CD4-positive, alpha-beta T cell treated with Interleukin-6 for 4 hours (primary cell): ENCODE data around the gene SNRNP25.
"Not testable (repeated sequence)": the region's sequence is repeated elsewhere in the genome, so short reads cannot be mapped to it uniquely, and the experiment has no call there.

Experiments
- DNase-seq: peaks from one replicate; pipeline ENCODE4 v3.0.0-alpha.2; 2020; ENCODE audit warnings: mixed read lengths

SNRNP25 gene

GRCh38 chr16:42069-42457, 11.6 kb upstream of the SNRNP25 start:
- DNase-seq, result no peak

- no peak for DNase-seq
These were observed 10.9 kb upstream of the SNRNP25 start for GRCh38 chr16:42691-43090.

- DNase-seq, result no peak
These were observed 10.3 kb upstream of the SNRNP25 start for GRCh38 chr16:43294-43693.

GRCh38 chr16:44655-45054, 9.0 kb upstream of the SNRNP25 start:
- DNase-seq, result no peak

DNA sequence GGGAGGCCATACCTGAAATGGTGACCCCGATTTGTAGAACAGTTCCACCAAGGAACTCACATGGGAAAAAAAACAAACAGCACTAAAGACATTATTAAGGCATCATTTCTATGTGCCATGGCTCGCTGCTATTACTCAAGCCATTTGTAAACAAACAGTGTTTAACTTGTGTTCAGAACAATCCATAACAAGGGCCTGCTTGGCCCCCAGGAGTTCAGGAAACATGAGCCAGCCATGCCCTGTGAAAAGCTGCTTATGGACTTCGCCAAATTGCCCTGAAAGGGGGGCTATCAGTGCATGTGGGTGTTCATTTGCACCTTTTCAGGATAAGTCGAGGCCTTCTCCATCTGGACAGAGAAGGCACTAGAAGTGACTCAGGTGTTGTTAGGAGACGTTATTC, 8.2 kb upstream of the SNRNP25 start:
- DNase-seq, result no peak

DNA sequence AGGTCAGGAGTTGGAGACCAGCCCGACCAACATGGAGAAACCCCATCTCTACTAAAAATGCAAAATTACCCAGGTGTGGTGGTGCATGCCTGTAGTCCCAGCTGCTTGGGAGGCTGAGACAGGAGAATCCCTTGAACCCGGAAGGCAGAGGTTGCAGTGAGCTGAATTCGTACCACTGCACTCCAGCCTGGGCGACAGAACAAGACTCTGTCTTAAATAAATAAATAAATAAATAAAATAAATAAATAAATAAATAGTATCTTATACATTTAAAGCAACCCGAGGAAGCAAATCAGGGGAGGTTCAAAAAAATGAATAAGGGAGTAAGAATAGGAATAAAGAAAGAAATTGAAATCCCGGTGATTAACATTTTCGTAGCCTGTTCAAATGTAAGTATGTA, 7.1 kb upstream of the SNRNP25 start:
- DNase-seq, result not testable (repeated sequence)

- DNase-seq, result no peak
These were observed 6.4 kb upstream of the SNRNP25 start for GRCh38 chr16:47234-47633.

- DNase-seq, result no peak
These were observed 2.6 kb upstream of the SNRNP25 start for GRCh38 chr16:50769-51591.

DNA sequence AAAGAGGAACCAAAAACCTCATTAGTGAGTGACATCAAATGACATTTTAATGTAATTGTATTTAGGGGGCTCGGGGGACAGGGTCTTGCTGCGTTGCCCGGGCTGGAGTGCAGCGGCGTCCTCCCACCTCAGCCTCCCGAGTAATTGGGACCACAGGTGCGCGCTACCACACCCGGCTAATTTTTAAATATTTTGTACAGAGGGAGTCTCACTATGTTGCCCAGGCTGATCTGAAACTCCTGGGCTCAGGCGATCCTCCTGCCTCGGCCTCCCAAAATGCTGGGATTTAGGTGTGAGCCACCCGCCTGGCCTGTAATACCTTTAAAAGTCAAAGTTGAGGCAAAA, 581 bp downstream of the SNRNP25 start:
- no peak for DNase-seq

- DNase-seq, result no peak
These were observed 2.0 kb downstream of the SNRNP25 start for GRCh38 chr16:55571-56136.

DNA sequence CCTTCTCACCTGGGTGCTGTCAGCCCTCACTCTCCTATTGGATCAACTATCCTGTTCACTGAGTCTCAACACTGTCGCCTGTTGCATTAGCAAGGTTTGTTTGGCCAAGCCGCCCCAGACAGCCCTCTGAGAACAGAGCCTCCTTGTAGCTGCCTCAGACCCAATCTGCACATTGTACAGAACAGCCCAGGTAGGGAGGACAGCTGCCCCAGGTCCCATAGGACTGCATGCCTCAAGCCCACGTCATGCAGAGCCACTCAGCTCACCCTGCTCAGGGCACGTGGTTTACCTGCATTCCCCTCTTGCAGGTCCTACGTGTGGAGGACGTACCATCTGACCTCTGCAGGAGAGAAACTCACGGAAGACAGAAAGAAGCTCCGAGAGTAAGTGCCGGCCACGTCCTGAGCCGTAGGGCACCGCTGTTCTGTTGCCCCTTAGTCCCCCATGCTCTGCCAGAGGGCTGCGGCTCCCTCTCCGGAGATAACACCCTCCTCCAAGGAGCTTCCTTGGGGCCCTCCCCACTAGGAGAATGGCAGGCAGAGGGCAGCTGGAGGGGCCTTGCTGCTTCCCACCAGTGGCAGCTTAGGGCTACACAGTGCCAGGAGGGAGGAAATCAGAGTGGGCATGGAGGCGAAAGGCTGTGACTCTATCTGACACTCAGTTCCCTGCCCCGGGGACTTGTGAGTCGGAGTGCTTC, 2.8 kb downstream of the SNRNP25 start:
- no peak for DNase-seq

- no peak for DNase-seq
These were observed 4.1 kb downstream of the SNRNP25 start for GRCh38 chr16:57711-58110.

DNA sequence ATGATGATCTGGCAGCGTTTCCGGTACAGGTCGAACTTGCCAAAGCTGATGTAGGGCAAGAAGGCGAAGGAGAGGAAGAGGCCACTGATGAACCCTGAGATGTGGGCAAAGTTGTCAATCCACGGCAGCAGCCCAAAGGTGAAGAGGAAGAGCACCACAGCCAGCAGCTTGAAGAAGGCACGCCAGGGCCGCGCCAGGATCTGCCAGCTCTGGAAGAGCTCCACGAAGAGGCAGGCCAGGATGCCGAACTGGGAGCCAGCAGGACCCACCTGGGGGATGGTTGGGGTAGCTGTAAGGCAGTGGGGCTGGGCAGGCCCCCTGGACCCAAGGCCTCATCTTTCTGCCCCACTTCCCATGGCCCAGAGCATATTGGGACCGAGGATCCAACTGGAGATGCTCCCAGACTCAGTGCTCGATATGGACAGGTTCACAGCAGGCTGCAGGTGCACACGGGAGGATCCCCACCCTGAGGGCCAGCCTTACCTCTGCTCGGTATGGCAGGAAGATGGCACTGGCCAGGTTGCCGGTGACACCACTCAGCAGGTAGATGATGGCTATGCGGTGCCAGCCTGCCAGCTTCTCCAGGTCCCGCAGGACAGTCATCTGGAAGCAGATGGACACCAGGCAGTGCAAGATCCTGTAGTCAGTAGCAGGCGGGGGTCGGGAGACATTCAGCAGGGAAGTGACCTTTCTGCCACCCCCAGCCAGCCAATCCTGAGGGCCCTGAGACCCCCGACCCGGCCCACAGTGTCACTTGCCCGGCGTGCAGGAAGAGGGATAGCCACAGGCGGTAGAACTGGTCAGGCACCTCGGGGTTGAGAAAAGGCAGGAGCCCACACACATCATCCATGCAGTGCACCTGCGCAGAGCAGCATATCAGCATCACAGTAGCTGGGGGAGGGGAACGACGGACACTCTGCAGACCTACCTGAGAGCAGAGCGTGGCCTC, 5.1 kb downstream of the SNRNP25 start:
- DNase-seq, result no peak

DNA sequence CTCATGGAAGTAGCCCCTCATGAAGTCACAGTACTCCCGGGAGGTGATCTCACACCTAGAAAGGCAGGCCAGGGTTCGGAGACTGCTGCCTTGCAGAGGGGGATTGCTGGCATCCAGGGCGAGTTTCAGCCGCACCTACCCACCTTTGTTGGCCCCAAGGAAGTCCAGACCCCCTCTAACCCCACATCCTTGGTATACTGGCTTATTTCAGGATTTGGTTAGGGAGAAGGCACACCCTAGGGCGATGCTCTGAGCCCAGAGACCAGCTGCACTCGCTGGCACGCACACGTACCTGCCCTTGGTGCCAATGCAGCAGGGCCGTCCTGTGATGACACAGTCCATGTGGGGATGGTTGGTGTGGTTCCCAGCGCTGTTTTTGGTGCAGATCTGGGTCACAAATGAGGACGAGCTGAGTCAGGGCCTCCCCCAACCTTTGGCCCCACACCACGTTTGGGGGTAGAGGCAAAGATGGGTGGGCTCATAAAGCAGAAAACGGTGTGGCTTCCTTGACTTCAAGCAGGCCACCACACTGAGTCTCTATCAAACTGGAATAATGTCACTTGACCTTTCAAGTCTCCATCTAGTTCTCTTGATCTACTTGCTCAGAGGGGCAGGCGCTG, 5.9 kb downstream of the SNRNP25 start:
- no peak for DNase-seq

GRCh38 chr16:60166-60565, 6.5 kb downstream of the SNRNP25 start:
- DNase-seq, result no peak

DNA sequence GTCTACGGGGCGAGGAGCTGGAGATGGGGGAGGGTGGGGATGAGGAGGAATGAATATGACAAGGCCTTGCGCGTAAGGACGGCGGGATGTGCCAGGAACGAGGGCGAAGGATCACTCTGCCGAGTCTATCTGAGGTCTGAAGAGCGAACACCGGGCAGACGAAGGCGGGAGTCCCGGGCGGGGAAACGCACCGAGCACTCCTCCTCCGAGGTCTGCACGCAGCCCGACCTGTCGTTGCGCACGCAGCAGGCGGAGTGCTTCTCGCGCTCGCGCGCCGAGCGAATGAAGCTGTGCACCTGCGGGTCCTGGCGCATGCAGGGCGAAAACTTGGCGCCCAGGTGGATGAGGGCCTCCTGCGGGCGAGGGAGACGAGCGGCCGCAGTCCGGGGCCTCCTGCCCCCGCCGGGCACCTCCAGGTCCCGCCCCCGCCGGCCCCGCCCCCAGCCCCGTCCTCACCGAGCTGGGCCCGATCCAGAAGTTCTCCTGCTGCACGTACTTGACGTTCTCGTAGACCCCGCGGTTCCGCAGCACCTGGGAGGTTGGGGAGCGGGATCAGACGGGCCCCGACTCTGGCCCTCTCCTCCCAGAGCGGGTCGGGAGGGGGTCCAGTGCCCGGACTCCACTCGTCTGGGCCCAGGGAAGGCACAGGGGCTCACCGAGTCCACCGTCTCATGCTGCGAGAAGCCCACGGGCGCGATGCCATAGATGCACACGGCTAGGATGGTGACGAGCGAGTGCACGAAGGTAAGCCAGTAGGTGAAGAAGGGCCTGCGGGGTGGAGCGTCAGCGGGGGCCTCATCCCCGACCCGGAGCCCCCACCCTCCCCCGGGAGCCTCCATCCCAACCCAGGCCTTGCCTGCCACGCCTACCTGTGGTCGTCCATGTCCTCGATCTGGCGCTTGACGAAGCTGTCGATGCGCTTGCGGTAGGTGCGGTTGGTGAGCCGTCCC, 7.6 kb downstream of the SNRNP25 start:
- no peak for DNase-seq

DNA sequence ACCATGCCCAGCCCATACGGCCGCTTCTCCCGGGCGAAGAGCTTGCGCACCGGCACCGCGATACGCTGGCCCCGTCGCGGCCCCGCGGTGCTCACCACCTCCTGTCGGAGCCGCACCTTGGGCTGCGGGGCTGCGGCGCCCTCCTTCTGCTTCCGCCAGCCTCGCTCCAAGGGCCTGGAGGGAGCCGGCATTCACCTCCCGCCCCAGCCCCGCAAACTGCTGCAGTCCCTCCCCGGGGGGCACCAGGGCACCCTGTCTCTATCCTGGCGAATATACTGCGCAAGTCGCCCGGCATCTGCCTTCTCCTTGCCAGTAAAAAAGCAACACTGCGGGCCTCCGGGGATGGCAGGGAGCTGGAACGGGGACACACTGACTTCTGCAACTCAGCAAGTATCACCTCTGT, 8.3 kb downstream of the SNRNP25 start:
- DNase-seq, result no peak

- DNase-seq, result no peak
These were observed 8.8 kb downstream of the SNRNP25 start for GRCh38 chr16:62283-62967.

GRCh38 chr16:62968-63391, 9.4 kb downstream of the SNRNP25 start:
- no peak for DNase-seq

DNA sequence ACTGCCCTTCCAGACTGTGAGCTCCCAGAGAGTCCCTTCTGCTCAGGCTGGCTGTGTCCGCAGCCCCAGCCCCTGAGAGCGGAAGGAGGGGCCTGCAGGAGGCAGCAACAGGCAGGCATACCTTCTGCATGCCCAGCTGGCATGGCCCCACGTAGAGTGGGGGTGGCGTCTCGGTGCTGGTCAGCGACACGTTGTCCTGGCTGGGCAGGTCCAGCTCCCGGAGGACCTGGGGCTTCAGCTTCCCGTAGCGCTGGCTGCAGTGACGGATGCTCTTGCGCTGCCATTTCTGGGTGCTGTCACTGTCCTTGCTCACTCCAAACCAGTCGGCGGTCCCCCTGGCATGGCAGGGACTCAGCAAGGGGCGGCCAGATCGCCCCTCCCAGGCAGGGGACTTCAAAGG, 9.8 kb downstream of the SNRNP25 start:
- no peak for DNase-seq
